IPS-NIHi11 (cell line): ENCODE results near the gene ELMO3.
A peak's percentile ranks its signal among the peaks of the same experiment; 100 is the strongest.

Experiments
- DNase-seq: peaks from one replicate; pipeline ENCODE4 v3.0.0; 2012; ENCODE audit warnings: mixed read lengths, low spot score

Gene ELMO3

GRCh38 chr16:67199808-67200198 lies 872 bp downstream of the ELMO3 start:
- peak; percentile 66 for DNase-seq

- DNase-seq = no peak
Observed at GRCh38 chr16:67200491-67200890, 1.6 kb downstream of the ELMO3 start.

- no peak for DNase-seq
Observed at GRCh38 chr16:67201411-67202345, 2.7 kb downstream of the ELMO3 start.

- DNase-seq = no peak
Observed at GRCh38 chr16:67202426-67202825, 3.5 kb downstream of the ELMO3 start.

- no peak for DNase-seq
Observed at GRCh38 chr16:67202956-67203493, 4.1 kb downstream of the ELMO3 start.

- no peak for DNase-seq
Observed at GRCh38 chr16:67204076-67204475, 5.1 kb downstream of the ELMO3 start.

GRCh38 chr16:67206129-67206837 lies 7.4 kb downstream of the ELMO3 start:
- DNase-seq = no peak

- DNase-seq = peak; percentile 50
Observed at GRCh38 chr16:67206838-67207248, 7.9 kb downstream of the ELMO3 start.

- peak; percentile 25 for DNase-seq
Observed at GRCh38 chr16:67207249-67208091, 8.5 kb downstream of the ELMO3 start.

- DNase-seq = no peak
Observed at GRCh38 chr16:67208154-67208896, 9.4 kb downstream of the ELMO3 start.

GRCh38 chr16:67209565-67209964 lies 10.6 kb downstream of the ELMO3 start:
- no peak for DNase-seq

GRCh38 chr16:67210069-67210937 lies 11.4 kb downstream of the ELMO3 start:
- DNase-seq = peak; percentile 47

GRCh38 chr16:67211674-67212073 lies 12.7 kb downstream of the ELMO3 start:
- DNase-seq = no peak

GRCh38 chr16:67212766-67213165 lies 13.8 kb downstream of the ELMO3 start:
- DNase-seq = no peak

- no peak for DNase-seq
Observed at GRCh38 chr16:67213197-67214019, 14.5 kb downstream of the ELMO3 start.

GRCh38 chr16:67215706-67216105 lies 16.8 kb downstream of the ELMO3 start:
- peak; percentile 47 for DNase-seq

GRCh38 chr16:67216612-67217490 lies 17.9 kb downstream of the ELMO3 start:
- no peak for DNase-seq

- DNase-seq = no peak
Observed at GRCh38 chr16:67223992-67224391, 25.1 kb downstream of the ELMO3 start.
